HG03565 (cell line): ENCODE measurements around the gene HTR1D.

Source experiments
- ATAC-seq: cut with Tn5 transposase; IDR thresholded peaks from one replicate; pipeline ENCODE4 v1.9.1; 2021; ENCODE audit warnings: mild to moderate bottlenecking, moderate library complexity; ENCODE audit not compliant: unreplicated experiment

HTR1D gene

GRCh38 chr1:23152966-23153684 lies 64.2 kb downstream of the HTR1D start:
- no peak for ATAC-seq

- no peak for ATAC-seq
These were observed 66.6 kb downstream of the HTR1D start for GRCh38 chr1:23150742-23151141.

- ATAC-seq = no peak
These were observed 67.2 kb downstream of the HTR1D start for GRCh38 chr1:23150125-23150524.

- ATAC-seq = no peak
These were observed 68.2 kb downstream of the HTR1D start for GRCh38 chr1:23149114-23149513.

GRCh38 chr1:23148084-23148483 lies 69.2 kb downstream of the HTR1D start:
- no peak for ATAC-seq
